SK-N-SH (cell line): ENCODE data around the gene ZFP62. TPM values are rescaled to one million over a fixed set of nuclear protein-coding genes. Genes with fewer than 3 reads are reported as not detected.
"Not testable (repeated sequence)": the region's sequence is repeated elsewhere in the genome, so short reads cannot be mapped to it uniquely, and the experiment has no call there.

Source experiments
- CTCF ChIA-PET: fragments of 300-600, 350-600 bp; formaldehyde crosslinking; extraction: SDS; loops from one replicate; lab custom pipeline; 2021; lab: Yijun Ruan, JAX
- POLR2A ChIA-PET: fragments of 350-600 bp; sonication (Branson Sonifier 250); formaldehyde crosslinking; extraction: SDS; loops from one replicate; lab custom pipeline; 2020; ENCODE audit warnings: antibody characterized with exemption, inconsistent platforms; lab: Yijun Ruan, JAX
- DNase-seq: peaks from one replicate; pipeline ENCODE4 v3.0.0; 2012
- H2AFZ ChIP-seq: fragments of 200-600 bp; sonication (generic); 2 replicates; pipeline ENCODE4 v1.8.1; 2016; ENCODE audit warnings: antibody characterized with exemption, mild to moderate bottlenecking, low read depth
- H3F3A ChIP-seq: fragments of 200-600 bp; sonication (generic); replicated peaks from 2 replicates; pipeline ENCODE3; 2016; ENCODE audit warnings: antibody characterized with exemption, mild to moderate bottlenecking; ENCODE audit not compliant: insufficient read depth
- H3K27ac ChIP-seq, 2 experiments: fragments of 200-500 bp in 1 of 2; fragments of 200-600 bp in 1 of 2; sonication (Bioruptor generic) in 1 of 2; sonication (generic), shearing (Covaris generic) in 1 of 2; 2 replicates each; pipeline versions ENCODE4 v1.5.1 to v1.6.1; 2014 to 2016; ENCODE audit warnings: low read depth in 2 of 2, inconsistent platforms in 1 of 2, low read length in 1 of 2, mild to moderate bottlenecking in 1 of 2, mixed read lengths in 1 of 2
- H3K27me3 ChIP-seq: fragments of 200-600 bp; sonication (generic), shearing (Covaris generic); 2 replicates; pipeline ENCODE4 v1.6.1; 2016; ENCODE audit warnings: mixed run types; ENCODE audit not compliant: insufficient read depth
- H3K36me3 ChIP-seq, 2 experiments: fragments of 200-500 bp in 1 of 2; fragments of 200-600 bp in 1 of 2; sonication (Bioruptor generic) in 1 of 2; sonication (generic) in 1 of 2; replicated peaks in 1 of 2; 2 replicates each; pipeline versions ENCODE3 to v1.5.1; 2014 to 2016; ENCODE audit warnings: low read length in 1 of 2, mild to moderate bottlenecking in 1 of 2; ENCODE audit not compliant: insufficient read depth in 2 of 2, control insufficient read depth in 1 of 2
- H3K4me1 ChIP-seq, 2 experiments: fragments of 200-500 bp in 1 of 2; fragments of 200-600 bp in 1 of 2; sonication (Bioruptor generic) in 1 of 2; sonication (generic), shearing (Covaris generic) in 1 of 2; 2 replicates each; pipeline versions ENCODE4 v1.5.1 to v1.6.1; 2014 to 2016; ENCODE audit warnings: low read depth in 1 of 2, low read length in 1 of 2, mixed run types in 1 of 2; ENCODE audit not compliant: insufficient read depth in 2 of 2, control insufficient read depth in 1 of 2
- H3K4me2 ChIP-seq: fragments of 200-600 bp; sonication (generic), shearing (Covaris generic); 2 replicates; pipeline ENCODE4 v1.6.1; 2017; ENCODE audit warnings: mixed run types
- H3K4me3 ChIP-seq, 2 experiments: fragments of 200-500 bp in 1 of 2; fragments of 200-600 bp in 1 of 2; sonication (Bioruptor generic) in 1 of 2; sonication (generic), shearing (Covaris generic) in 1 of 2; 2 replicates each; pipeline versions ENCODE4 v1.5.1 to v1.8.1; 2014 to 2016; ENCODE audit warnings: low read depth in 2 of 2, inconsistent platforms in 1 of 2, low read length in 1 of 2, mild to moderate bottlenecking in 1 of 2, mixed read lengths in 1 of 2, moderate library complexity in 1 of 2
- H3K79me2 ChIP-seq: fragments of 200-600 bp; sonication (generic); 2 replicates; pipeline ENCODE4 v1.8.1; 2017; ENCODE audit warnings: mild to moderate bottlenecking; ENCODE audit not compliant: insufficient read depth
- H3K9ac ChIP-seq: fragments of 200-600 bp; sonication (generic); 2 replicates; pipeline ENCODE4 v1.6.1; 2017; ENCODE audit warnings: mixed run types
- H3K9me2 ChIP-seq: fragments of 200-600 bp; sonication (generic); 2 replicates; pipeline ENCODE4 v1.6.1; 2017; ENCODE audit warnings: mixed run types
- H3K9me3 ChIP-seq: fragments of 200-600 bp; sonication (generic); 2 replicates; pipeline ENCODE4 v1.6.1; 2017; ENCODE audit warnings: mixed run types, mild to moderate bottlenecking, moderate library complexity
- H4K20me1 ChIP-seq: fragments of 200-600 bp; sonication (generic); 2 replicates; pipeline ENCODE4 v1.6.1; 2017; ENCODE audit warnings: mild to moderate bottlenecking, mixed run types; ENCODE audit not compliant: insufficient read depth
- CHD2 ChIP-seq: fragments of 150-350 bp; IDR thresholded peaks from 2 replicates; pipeline ENCODE4 v1.6.1; 2018; ENCODE audit warnings: low read length; ENCODE audit not compliant: partially characterized antibody
- CTCF ChIP-seq: fragments of 200-600 bp; sonication (generic); IDR thresholded peaks from 2 replicates; pipeline ENCODE4 v1.6.1; 2017; ENCODE audit warnings: antibody characterized with exemption, mild to moderate bottlenecking, moderate library complexity
- ELF1 ChIP-seq: IDR thresholded peaks from 2 replicates; pipeline ENCODE4 v1.4.0; 2012
- EP300 ChIP-seq, 2 experiments: IDR thresholded peaks; 2 replicates each; pipeline versions ENCODE4 v1.4.0 to v1.6.1; 2012; ENCODE audit warnings: borderline replicate concordance in 1 of 2, low read depth in 1 of 2, low read length in 1 of 2
- EZH2phosphoT487 ChIP-seq: fragments of 200-600 bp; sonication (generic); IDR thresholded peaks from 2 replicates; pipeline ENCODE4 v1.6.1; 2017; ENCODE audit warnings: low read depth, mixed run types, mild to moderate bottlenecking, antibody characterized with exemption, moderate library complexity, borderline replicate concordance
- GATA2 ChIP-seq: sonication (generic); formaldehyde crosslinking; IDR thresholded peaks from 2 replicates; pipeline ENCODE4 v1.5.0; 2020; ENCODE audit warnings: mild to moderate bottlenecking, missing genetic modification reagents
- IRF3 ChIP-seq: fragments of 150-350 bp; IDR thresholded peaks from 2 replicates; pipeline ENCODE4 v1.6.1; 2016; ENCODE audit warnings: mild to moderate bottlenecking, low read depth, low read length
- MAX ChIP-seq: IDR thresholded peaks from 2 replicates; pipeline ENCODE4 v1.4.0; 2012; ENCODE audit warnings: low read depth
- MXI1 ChIP-seq: IDR thresholded peaks from 2 replicates; pipeline ENCODE4 v1.6.1; 2012; ENCODE audit warnings: mild to moderate bottlenecking, low read depth, low read length, improper control_type of control experiment
- POLR2AphosphoS5 ChIP-seq: IDR thresholded peaks from 2 replicates; pipeline ENCODE4 v1.6.1; 2012; ENCODE audit warnings: low read depth, low read length
- RCOR1 ChIP-seq: fragments of 150-350 bp; IDR thresholded peaks from 2 replicates; pipeline ENCODE4 v1.6.1; 2017; ENCODE audit warnings: antibody characterized with exemption, low read length
- REST ChIP-seq: IDR thresholded peaks from 2 replicates; pipeline ENCODE4 v1.6.1; 2012; ENCODE audit warnings: mild to moderate bottlenecking, low read depth, low read length, moderate library complexity
- SMC3 ChIP-seq: IDR thresholded peaks from 2 replicates; pipeline ENCODE4 v1.6.1; 2012; ENCODE audit warnings: low read depth, low read length, improper control_type of control experiment
- TAF1 ChIP-seq: IDR thresholded peaks from 2 replicates; pipeline ENCODE4 v1.6.1; 2012; ENCODE audit warnings: low read depth, mild to moderate bottlenecking, low read length, moderate library complexity, borderline replicate concordance
- ZBTB33 ChIP-seq: IDR thresholded peaks from 2 replicates; pipeline ENCODE4 v1.4.0; 2012; ENCODE audit warnings: low read depth, borderline replicate concordance
- WGBS: methylation state at CpG from one replicate; pipeline ENCODE4 v1.1.6; 2017; ENCODE audit warnings: low lambda C conversion rate; 5-methylcytosine and 5-hydroxymethylcytosine counted together
- polyA plus RNA-seq, 3 experiments: library from polyadenylated mRNA; depleted of rRNA; stranded (reverse); fragments of >200 nt; gene quantifications; 2 replicates each; pipeline ENCODE4 v1.2.3, GENCODE V29; 2012

ZFP62 gene
- polyA plus RNA-seq, 1 of the 3 experiments (the other 2 are of a cell fraction), result 6.0 TPM

- no peak for TF ChIP-seq REST
- no peak for TF ChIP-seq MXI1
- no peak for TF ChIP-seq POLR2AphosphoS5
- no peak for TF ChIP-seq TAF1
These were observed 37.7 kb upstream of the ZFP62 start, which contains the start of gene BTNL8 (continued) for GRCh38 chr5:180898621-180899246.

- CTCF ChIA-PET, H3K27me3 ChIP-seq, H2AFZ ChIP-seq, DNase-seq, H3K9ac ChIP-seq, H3F3A ChIP-seq, H4K20me1 ChIP-seq, H3K4me1 ChIP-seq, H3K36me3 ChIP-seq, H3K4me2 ChIP-seq, H3K4me3 ChIP-seq, POLR2A ChIA-PET, H3K27ac ChIP-seq, H3K9me3 ChIP-seq, H3K9me2 ChIP-seq, H3K79me2 ChIP-seq: not testable (repeated sequence)
- 0% methylated on average over 1 of the region's 1 CpG for WGBS
These were observed 34.3 kb upstream of the ZFP62 start for GRCh38 chr5:180895330-180895729.

GRCh38 chr5:180889381-180889780 is 28.3 kb upstream of the ZFP62 start:
- Histone ChIP-seq H3F3A (no peaks in the 10 kb centered on the region), H4K20me1 (no peaks in the 10 kb centered on the region), H2AFZ (no peak overlapping the region), H3K4me1 (no peaks in the 10 kb centered on the region), H3K27ac (no peak overlapping the region), H3K9me2 (no peaks in the 10 kb centered on the region), H3K4me3 (no peak overlapping the region), H3K4me2 (no peak overlapping the region), H3K9me3 (no peaks in the 10 kb centered on the region), H3K9ac (no peak overlapping the region), H3K36me3 (no peaks in the 10 kb centered on the region), H3K27me3 (no peaks in the 10 kb centered on the region; the same call in 1 of the 2 replicates), H3K79me2 (no peaks in the 10 kb centered on the region)
- 9% methylated on average over 7 of the region's 7 CpGs for WGBS
- POLR2A ChIA-PET, result no interaction called here
- DNase-seq, result no peak
- CTCF ChIA-PET, result no interaction called here
- TF ChIP-seq MAX (no peak), CHD2 (no peak), ELF1 (no peak), IRF3 (no peak), GATA2 (CRISPR knock-in tag) (no peak), ZBTB33 (no peak), RCOR1 (no peak), MXI1 (no peak), EP300 (IDR thresholded peaks at IDR 0.05; ENCODE audit: borderline replicate concordance in 1 of 2, low read depth in 1 of 2, low read length in 1 of 2) (no peak), CTCF (no peak), SMC3 (no peak), EZH2phosphoT487 (no peak)
